ENCODE data around the gene ADAMTS14. TPM values are rescaled to one million over a fixed set of nuclear protein-coding genes. Genes with fewer than 3 reads are reported as not detected.

ADAMTS14 gene
- total RNA-seq, 1 donor from 2014 or later: 0.15 TPM

GRCh38 chr10:70748801-70749573 is 76.7 kb downstream of the ADAMTS14 start:
- DNase-seq (ENCODE audit: low spot score) (no peak), ATAC-seq (no peak)

- ATAC-seq (no peak), DNase-seq (ENCODE audit: low spot score) (no peak)
These were observed 77.5 kb downstream of the ADAMTS14 start for GRCh38 chr10:70749756-70750155.

DNA sequence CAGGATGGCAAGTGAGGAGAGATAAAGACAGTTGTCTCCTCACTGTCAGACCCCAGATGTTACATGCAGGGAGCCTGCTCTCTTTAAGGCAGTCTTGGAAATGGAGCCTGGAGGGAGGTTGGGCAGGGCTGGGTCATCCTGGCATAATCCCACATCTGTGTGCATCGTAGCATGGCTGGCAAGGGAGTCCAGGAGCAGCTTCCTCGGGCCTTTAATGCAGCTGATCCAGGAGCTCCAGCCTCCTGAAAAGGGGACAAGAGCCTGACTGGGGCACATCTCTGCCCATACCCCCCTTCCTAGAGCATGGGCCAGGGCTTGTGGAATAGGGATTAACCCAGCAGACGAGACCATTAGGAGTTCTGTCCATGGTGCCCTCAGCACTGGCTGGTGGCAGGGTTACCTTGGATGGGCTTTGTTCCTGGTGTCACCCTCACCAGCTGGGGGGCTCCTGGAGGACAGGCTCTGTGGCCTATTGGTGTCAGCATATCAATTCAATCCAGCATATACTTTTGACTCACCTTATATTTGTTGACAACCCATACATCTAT is 77.9 kb downstream of the ADAMTS14 start:
- no peak for DNase-seq (ENCODE audit: low spot score)

DNA sequence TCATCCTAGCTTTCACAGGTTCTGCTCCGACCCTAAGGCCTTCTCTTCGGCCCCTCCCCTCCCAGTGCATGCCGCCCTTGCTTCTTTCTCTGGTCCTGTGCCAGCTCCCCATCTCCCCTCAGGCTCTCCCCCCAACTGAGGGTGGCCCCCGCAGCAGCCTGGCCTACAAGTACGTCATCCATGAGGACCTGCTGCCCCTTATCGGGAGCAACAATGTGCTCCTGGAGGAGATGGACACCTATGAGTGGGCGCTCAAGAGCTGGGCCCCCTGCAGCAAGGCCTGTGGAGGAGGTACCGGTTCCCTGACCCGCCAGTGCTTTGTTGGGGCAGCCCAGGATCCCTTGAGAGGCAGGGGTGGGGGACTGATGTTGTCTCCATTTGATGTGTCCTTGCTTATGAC is 79.0 kb downstream of the ADAMTS14 start:
- ATAC-seq: no peak
- no peak for DNase-seq (ENCODE audit: low spot score)

More for the DNA sequence above, 77.9 kb downstream of the ADAMTS14 start:
- no peak for ATAC-seq

GRCh38 chr10:70751991-70752390 is 79.7 kb downstream of the ADAMTS14 start:
- ATAC-seq: no peak

GRCh38 chr10:70752571-70752970 is 80.3 kb downstream of the ADAMTS14 start:
- DNase-seq (ENCODE audit: low spot score): no peak
- no peak for ATAC-seq

More at GRCh38 chr10:70751991-70752390, 79.7 kb downstream of the ADAMTS14 start:
- DNase-seq (ENCODE audit: low spot score): no peak

GRCh38 chr10:70753026-70753663 is 80.8 kb downstream of the ADAMTS14 start:
- no peak for DNase-seq (ENCODE audit: low spot score)
- ATAC-seq: no peak

- no peak for DNase-seq (ENCODE audit: low spot score)
- ATAC-seq: no peak
These were observed 81.7 kb downstream of the ADAMTS14 start for GRCh38 chr10:70753841-70754621.

DNA sequence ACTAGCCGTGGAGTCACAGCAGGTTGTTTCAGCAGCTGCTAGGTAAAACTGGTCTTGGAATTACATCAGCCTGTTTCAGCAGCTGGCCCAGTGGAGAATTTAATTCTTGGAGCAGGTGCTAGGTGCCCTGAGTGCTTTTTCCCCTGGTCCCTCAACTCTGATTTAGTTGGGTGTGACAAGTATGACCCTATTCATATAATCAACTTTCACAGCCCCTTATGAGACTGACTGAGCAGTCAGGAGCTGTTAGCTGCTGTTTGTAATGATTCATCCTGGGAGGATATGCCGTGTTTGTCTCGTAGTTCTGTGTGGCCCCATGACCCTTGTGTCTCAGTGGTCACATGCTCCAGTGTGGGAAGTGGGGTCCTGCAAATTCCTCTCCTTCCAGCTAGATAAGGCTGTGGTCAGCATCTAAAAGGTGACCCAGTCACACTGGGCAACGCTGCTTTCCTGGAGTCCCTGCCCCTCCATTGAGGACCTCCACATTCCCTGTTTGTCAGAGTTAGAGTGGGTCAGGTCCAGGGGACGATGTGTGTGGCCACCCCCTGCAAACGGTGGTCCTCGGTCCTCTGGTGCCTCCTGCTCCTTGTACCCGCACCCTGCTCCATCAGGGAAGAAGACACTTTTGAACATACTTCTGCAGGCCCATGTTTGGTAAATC is 84.5 kb downstream of the ADAMTS14 start:
- DNase-seq (ENCODE audit: low spot score) (no peak), ATAC-seq (no peak)

DNA sequence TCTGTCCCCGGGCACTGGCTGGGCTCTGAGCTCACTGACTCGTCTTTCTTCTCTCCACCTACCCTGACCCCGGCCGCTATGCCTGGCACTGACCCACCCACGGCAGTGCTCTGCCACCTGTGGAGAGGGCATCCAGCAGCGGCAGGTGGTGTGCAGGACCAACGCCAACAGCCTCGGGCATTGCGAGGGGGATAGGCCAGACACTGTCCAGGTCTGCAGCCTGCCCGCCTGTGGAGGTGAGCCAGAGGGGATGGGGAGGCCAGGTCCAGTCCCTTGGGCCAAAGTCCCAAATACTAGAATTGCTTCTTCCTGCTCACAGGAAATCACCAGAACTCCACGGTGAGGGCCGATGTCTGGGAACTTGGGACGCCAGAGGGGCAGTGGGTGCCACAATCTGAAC is 85.5 kb downstream of the ADAMTS14 start:
- DNase-seq (ENCODE audit: low spot score) (no peak), ATAC-seq (no peak)

- peak; percentile 63 for DNase-seq (ENCODE audit: low spot score)
- peak; percentile 64 for ATAC-seq
These were observed 86.6 kb downstream of the ADAMTS14 start for GRCh38 chr10:70758757-70759514.

DNA sequence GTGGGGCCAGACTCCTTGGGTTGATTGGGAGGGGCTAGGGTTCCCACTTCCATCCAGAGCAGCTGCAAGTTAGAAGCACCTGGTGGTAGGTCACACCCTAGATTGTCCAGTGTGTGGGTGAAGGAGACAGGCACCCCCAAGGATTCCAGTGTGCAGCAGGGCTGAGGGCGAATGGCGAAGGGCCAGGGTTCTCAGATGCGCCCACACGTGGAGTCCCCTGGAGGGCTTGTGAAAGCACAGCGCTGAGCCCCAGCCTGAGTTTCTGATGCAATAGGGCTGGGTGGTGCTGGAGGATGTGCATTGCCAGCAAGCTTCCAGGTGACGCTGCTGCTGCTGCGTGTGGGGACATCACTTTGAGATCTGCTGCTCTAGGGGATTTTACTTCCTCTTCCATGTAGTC is 87.5 kb downstream of the ADAMTS14 start:
- no peak for ATAC-seq
- no peak for DNase-seq (ENCODE audit: low spot score)

- no peak for DNase-seq (ENCODE audit: low spot score)
- ATAC-seq: no peak
These were observed 88.0 kb downstream of the ADAMTS14 start for GRCh38 chr10:70760271-70760787.

- ATAC-seq (peak; percentile 32), DNase-seq (ENCODE audit: low spot score) (no peak)
These were observed 88.8 kb downstream of the ADAMTS14 start for GRCh38 chr10:70761031-70761601.

GRCh38 chr10:70761727-70762350 is 89.5 kb downstream of the ADAMTS14 start:
- peak; percentile 70 for DNase-seq (ENCODE audit: low spot score)
- ATAC-seq: peak; percentile 72

GRCh38 chr10:70762441-70763175 is 90.3 kb downstream of the ADAMTS14 start:
- DNase-seq (ENCODE audit: low spot score) (peak; percentile 60), ATAC-seq (peak; percentile 70)

DNA sequence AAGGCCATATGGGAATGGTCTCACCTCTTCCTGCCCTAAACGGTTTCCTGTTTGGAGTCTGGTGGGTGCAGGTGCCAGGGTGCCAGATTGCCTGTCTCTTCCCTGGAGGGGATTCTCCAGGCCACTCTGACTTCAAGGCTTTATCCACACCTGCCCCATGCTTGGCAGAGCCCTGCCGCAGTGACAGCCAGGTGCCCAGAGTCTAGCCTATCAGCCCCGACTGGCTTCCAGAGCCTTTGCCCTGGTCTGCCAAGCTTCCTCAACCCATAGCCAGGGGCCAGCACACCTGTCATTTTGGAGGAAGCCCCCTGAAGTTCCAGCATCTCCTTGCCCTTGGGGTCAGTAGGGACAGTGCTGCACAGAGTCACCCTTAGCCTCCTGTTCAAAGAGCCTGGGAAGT is 91.3 kb downstream of the ADAMTS14 start:
- no peak for DNase-seq (ENCODE audit: low spot score)

More for the DNA sequence above, 91.3 kb downstream of the ADAMTS14 start:
- ATAC-seq: no peak
